Occipital lobe (tissue), 2 donors: ENCODE data around the gene NFKBIB. TPM values are rescaled to one million over a fixed set of nuclear protein-coding genes. Genes with fewer than 3 reads are reported as not detected.

Experiments
- DNase-seq: peaks from one replicate; lab custom pipeline; 2025; lab: John Stamatoyannopoulos, UW
- total RNA-seq: library from RNA; depleted of rRNA; stranded (reverse); fragments of >200 nt; gene quantifications from one replicate; pipeline ENCODE4 v1.2.3, GENCODE V29; 2014

Gene NFKBIB
- total RNA-seq, 1 donor from 2014 or later, result 4.1 TPM

DNA sequence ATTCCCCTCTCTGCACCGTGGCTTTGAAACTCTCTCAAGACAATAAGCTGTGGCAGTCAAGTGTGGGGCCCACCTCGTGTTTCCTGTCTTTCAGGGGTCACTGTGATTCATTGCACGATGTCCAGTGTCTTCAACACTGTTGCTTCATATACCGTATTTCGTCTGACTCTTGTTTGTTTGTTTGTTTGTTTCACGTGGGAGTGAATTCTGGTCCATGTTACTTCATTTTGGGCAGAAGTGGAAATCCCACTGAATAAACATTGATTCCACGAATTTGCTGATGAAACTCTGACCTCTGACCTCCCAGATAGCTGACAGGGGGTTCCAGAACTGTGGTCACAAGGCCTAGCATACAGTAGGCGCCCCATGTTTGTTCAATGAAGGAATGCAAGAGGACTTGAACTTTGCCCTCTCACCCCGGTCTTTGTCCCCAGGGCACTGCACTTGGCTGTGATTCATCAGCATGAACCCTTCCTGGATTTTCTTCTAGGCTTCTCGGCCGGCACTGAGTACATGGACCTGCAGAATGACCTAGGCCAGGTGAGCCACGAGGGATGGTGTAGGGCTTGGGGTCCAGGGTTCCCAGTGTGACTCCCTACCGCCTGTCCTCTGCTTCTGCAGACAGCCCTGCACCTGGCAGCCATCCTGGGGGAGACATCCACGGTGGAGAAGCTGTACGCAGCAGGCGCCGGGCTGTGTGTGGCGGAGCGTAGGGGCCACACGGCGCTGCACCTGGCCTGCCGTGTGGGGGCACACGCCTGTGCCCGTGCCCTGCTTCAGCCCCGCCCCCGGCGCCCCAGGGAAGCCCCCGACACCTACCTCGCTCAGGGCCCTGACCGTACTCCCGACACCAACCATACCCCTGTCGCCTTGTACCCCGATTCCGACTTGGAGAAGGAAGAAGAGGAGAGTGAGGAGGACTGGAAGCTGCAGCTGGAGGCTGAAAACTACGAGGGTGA lies 5.1 kb downstream of the NFKBIB start:
- no peak for DNase-seq

DNA sequence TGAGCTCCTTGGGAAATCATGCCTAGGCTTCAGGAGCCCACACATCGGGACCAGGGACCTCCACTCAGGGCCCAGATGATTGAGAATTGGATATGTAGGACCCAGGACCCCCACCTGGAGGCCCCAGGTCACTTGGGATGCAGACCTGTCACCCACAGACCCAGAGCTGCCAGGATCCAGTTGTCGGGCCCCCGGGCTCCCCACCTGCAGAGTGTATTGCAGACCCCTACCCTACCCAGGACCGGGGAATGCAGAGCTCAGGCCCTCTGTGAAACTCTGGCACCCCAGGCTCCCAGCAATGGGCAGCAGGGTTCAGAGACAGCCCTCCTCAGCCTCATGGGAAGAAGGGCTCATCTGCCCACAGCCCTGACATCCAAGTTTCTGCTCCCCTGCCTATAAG lies 5.9 kb downstream of the NFKBIB start:
- no peak for DNase-seq

DNA sequence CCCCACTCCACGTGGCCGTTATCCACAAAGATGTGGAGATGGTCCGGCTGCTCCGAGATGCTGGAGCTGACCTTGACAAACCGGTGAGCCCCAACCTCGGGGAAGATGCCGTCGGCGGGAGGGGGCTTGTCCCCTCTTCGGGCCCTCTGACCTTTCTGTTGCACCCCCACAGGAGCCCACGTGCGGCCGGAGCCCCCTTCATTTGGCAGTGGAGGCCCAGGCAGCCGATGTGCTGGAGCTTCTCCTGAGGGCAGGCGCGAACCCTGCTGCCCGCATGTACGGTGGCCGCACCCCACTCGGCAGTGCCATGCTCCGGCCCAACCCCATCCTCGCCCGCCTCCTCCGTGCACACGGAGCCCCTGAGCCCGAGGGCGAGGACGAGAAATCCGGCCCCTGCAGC lies 7.5 kb downstream of the NFKBIB start:
- no peak for DNase-seq

DNA sequence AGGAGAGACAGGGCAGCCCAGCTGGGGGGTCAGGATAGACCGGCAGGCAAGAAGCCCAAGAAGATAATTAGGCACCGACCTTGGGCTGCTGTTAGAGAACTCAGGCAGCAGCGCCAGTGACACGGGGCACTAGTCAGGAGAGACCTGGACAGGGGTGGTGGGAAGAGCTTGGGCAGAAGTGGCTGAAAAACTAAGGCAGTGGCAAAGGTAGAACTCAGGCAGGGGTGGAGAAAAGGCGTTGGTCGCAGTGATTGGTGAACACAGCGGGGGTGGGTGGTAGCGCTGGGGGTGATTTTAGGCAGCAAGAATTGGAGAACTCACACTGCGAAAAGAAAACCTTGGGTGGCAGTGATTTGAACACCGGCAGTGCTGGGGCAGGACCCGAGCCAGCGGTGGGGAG lies 7.9 kb downstream of the NFKBIB start:
- no peak for DNase-seq

DNA sequence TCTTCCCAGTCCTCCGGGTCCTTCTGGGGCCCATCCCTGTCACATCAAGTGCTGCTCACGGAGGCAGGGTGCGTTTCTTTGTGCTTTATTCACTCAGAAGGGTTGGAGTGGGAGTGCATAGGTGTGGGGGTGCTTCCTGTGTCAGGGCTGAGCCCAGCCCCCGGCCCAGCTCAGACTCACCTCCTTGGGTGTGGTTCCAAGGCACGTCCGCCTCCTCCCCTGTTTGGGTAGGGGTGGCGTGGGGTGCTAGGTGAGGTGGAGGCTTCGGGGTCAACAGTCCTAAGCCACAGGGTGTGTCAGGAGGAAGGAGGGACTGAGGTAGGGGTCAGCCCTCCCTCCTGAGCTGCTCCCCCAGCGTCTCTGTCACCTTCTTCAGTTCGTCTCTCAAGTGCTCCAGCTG lies 9.1 kb downstream of the NFKBIB start:
- no peak for DNase-seq

DNA sequence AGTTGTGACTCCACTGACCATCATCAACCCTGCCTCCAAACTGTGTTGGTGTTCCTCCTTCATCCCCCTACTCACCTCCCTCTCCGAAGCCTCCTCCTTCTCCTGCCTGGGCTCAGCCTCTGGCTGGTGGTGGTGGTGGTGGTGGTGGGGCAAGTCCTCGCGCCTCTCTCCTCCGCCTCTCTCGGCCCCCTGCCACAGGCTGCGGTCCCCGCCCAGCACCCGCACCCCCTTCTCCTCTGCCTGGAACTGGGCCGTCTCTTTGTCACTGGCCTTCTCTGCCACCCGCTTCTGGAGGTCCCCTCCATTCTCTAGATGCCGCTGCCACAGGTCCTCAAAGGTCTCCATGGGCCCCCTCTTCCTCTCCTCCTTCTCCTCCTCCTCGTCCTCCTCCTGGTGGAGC lies 10.7 kb downstream of the NFKBIB start:
- no peak for DNase-seq

DNA sequence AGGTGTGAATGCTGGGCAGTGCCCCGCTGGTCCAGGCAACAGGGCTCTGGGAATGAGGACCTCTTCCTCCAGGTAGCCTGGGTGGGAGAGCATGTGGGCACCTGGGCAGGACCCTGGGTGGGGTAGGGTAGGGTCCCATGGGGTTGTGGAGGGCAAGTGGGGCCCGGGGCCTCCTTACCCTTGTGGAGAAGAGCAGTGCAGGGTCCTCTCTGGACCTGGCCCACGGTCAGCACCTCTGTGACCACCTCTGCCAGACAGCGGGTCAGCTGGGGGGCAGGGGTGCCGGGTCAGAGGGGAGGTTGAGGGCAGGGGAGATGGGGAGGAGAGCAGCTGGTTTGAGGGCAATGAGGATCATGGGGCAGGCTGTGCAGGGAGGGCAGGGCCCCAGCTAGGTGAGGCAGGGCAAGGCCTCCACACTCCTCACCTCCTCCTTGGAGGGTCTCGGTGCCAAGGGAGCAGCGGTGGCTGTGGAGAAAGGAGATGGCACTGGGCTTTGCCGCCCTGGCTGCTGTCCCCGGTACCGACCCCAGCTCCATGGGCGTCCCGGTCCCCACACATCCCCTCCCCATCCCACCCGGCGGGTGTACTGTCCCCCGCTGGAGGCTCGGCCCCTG lies 11.7 kb downstream of the NFKBIB start:
- no peak for DNase-seq

DNA sequence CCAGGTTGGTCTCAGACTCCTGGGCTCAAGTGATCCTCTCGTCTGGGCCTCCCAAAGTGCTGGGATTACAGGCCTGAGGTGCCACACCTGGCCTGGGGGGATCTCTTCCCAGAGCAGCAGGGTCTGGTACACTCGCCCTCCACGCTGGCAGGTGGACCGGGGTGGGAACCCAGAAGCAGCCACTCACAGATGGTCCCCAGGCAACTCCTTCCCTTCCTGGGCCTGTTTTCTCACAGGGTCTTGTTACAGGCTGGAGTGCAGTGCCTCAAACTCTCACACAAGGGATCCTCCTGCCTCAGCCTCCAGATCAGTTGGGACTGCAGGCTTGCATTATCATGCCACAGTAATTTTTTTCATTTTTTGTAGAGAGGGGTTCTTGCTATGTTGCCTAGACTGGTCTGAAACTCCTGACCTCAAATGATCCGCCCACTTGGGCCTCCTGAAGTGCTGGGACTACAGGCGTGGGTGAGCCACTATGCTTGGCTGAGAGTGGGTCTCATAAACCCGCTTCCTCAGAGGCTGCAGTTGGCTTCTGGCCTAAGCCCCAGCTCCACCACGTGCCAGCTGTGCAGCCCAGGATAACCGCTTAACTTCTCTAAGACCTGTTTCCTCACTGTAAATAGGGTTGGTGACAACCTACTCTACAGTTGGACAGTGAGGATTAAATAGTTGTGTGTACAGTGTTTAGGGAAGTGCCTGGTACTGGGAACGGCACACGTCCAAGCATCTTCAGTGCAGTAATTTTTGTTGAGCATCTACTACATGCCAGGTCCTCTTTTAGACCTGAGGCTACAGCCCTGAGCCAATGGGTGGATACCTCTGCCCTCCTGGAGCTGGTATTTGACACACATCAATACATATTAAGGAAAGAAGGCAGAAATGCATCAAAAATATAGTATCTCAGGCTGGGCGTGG lies 13.1 kb downstream of the NFKBIB start:
- DNase-seq, result no peak

DNA sequence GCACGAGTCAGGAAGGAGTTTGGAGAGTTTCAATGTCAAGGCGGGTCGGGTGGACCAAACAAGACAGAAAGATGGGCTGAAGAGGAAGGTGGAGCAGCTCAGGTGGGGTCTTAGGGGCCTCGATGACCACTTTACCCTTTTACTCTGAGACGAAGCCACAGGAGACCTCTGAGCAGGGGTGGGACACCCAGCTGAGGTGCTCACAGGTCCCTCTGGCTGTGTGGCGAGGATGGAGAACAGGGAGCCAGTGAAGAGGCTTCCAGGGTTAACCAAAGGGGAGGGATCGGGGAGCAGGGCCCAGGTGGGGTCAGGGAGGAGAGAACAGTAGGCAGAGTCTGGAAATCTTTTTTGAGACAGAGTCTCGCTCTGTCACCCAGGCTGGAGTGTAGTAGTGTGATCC lies 14.2 kb downstream of the NFKBIB start:
- DNase-seq, result no peak

DNA sequence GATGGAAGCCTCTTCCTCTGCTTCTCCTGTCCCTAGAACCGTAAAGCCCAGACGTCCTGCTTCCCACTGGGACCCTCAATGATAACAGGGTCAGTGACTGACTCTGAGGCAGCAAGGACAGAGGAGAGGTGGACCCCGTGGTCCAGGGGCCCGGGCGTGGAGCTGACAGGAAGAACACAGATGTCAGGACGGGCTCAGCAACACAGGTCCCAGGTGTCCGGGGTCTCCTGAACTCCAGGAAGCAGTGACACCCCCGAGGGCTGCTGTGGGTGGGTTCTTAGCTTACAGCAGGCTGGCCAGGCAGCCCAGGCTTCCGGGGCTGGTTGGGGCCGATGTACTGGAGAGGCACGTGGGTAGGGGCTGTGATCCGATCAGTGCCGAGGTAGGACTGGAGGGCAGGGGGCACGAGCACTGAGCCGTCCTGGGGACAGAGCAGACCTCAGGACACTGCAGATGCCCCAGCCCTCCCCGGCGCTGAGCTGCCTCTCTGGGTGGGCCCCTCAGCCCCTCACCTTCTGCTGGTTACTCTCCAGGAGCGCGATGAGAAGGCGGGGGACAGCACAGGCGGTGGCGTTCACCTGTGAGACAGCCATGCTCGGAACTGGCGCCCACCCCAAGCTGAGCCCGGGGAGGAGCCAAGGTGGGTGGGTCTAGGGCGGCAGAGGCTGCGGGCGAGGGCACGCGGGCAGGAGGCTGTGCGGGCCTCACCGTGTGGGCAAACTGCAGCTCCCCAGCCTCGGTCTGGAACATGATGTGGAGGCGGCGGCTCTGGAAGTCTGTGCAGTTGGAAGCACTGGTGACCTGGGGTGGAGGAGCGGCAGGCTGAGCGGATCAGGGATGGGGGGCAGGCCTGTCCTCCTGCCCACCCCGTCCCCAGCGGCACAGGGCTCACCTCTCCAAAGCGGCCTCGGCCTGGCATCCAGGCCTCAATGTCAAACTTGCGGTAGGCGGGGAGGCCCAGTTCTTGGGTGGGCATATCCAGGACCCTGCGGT lies 15.9 kb downstream of the NFKBIB start:
- DNase-seq, result no peak

DNA sequence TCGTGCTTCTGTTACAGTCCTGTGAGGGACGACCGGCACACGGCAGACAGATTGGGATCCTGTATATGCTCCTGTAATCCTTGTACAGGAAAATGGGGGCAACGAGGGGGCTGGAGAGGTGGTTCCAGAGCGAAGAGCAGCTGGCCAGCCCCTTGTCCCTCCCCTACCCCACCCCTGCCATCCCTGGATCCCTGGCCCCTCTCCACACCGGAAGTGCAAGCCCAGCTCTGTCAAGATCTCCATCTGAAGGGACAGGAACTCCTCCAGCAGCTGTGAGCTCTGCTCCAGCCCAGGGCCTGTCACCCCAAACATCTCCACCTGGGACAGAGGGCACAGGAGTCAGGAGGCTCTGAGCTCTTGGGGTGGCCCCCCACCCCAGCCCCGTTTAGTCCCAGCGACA lies 17.7 kb downstream of the NFKBIB start:
- DNase-seq, result no peak

DNA sequence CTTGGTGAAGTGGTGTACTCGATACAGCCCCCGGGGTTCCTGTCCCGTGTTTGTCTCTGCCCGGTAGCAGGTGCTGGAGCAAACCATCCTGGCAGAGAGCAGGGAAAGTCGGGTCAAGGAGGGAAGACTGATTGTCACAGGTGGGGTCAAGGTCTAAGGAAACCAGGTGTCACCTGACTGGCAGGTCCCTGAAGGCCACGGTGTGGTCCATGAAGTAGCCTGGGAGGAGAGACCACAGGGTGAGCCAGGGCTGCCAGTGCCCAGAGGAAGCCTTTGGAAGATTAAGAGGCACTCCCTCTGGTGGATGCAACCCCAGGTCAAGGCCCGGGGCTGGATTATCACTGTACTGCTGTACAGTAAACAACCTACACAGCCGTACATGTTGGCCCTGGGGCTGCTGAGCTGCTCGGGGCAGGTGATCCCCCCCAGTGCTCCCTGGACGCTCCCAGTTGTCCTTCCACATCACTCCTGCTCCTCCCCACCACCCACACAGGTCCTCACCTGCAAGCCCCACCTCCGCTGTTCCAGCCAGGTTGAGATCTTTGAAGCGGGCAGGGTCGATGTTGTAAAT lies 18.2 kb downstream of the NFKBIB start:
- no peak for DNase-seq

DNA sequence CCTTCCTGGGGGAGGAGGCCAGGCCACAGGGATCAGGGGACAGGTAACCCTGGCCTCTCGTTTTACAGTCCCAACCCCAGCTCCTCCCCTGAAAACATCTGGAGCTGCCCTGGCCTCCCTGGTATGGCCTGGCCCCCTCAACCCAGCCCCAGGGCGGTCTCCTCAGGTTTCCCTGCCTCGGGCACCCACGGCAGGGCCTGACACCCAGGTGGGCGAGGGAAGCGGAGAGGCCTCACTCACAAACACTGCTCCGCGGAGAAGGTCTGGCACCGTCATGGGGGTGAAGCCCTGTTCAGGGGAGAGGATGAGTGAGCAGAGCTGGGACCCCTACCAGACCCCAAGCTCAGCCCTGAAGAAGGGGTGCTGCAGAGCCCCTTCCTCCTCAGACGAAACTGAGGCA lies 18.8 kb downstream of the NFKBIB start:
- no peak for DNase-seq

DNA sequence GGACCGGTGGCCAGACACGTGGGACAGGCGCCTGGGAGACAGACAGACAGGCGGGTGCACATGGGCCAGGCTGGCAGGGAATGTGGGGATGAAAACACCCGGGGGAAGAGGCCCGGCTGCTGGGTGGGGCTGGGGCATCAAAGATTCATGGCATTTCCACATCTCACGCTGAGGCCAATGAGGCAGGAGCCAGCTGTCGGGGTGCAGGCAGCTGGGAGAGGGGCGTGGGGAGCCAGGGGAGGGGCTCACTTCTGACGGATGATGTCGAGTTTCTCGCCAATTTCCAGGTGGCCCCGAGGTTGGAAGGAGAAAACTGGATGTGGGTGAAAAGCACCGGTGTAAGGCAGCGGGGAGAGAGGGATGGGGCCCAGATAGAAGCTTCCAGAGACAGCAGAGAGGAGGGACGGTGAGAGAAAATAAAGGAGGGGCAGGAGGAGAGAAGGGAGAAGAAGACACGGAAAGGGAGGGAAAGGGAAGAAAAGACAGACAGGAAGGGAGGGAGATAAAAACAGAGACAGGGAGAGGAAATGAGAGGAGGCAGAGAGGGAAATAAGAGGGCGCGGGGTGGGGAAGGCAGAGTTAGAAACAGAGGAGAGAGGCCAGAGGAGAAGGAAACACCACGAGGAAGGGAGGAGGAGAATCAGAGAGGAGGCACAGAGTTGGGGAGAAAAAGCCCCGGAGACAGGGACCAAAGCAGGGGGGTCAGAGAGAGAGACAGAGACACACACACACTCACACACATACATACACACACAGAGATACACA lies 20.2 kb downstream of the NFKBIB start:
- DNase-seq, result no peak

DNA sequence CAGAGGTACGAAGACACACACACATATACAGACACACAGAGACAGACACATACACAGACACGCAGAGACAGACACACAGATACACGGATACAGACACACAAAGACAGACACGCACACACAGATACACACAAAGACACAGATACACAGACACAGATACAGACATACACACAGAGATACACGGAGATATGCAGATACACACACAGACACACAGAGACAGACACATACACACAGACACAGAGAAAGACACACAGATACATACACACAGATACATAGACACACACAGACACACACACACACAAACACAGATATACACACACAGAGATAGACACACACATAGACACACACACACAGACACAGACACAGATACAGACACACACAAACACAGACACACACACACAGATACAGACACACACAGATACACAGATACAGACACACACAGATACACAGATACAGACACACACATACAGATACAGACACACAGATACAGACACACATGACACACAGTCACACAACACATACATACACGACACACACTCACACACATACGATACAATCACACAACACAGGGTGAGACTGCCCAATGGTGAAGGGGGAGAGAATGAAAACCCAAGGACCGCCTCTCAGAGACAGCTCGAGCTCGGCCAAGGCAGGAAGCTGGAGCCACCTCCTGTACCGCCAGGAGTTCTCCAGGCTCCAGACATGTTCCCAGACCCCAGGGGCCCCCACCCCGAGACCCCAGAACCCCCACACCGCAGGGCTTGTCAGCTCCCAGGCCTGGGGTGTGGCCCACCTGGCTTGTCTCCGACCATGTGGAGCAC lies 21.0 kb downstream of the NFKBIB start:
- DNase-seq, result no peak

DNA sequence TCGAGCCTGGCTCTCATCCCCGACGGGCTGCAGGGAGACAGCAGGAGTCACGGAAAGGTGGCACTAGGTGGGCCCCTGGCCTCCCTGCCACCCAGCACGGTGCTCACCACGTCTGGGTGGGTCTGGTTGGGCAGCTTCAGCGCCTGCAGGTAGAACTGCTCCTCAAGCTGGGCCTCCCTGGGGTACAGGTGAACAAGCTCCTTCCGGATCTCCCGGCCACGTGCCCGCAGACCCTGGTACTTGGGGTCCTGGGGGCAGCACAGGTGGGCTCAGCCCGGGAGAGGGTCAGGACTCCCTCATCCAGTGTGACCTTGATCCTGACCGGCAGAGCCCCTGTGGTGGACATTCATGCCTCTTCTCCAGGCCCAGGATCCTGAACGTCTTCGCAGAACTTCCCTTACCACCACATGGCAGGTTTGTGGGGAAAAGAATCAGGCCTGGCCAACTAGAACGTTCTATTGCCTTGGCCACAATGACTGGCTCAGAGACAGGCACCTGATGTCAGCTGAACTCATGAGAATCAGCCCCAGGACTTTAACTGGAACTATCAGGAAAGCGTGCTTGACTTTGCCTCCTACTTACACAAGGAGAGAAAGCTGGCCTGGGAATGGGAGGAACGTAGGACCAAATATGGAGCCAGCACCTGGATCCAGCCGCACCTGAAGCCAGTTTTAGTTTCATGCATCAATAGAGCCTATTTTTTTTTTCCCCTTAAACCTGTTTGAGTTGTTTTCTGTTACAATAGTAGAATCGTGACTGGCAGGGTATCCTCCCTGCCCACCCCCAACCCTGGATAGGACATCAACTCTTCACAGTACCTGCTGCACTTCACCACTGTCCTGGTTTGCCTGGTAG lies 21.9 kb downstream of the NFKBIB start:
- DNase-seq, result no peak

DNA sequence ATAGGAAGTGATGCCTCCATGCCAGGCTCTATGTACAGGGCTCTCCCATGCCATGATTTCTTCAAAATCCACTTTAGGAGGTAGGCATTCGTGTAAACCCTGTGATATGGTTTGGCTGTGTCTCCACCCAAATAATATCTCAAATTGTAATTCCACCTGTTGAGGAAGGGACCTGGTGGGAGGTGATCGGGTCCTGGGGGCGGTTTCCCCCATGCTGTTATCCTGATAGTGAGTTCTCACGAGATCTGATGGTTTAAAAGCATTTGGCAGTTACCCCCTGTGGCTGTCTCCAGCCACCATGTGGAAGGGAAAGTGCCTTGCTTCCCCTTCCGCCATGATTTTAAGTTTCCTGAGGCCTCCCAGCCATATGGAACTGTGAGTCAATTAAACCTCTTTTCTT lies 22.7 kb downstream of the NFKBIB start:
- no peak for DNase-seq

DNA sequence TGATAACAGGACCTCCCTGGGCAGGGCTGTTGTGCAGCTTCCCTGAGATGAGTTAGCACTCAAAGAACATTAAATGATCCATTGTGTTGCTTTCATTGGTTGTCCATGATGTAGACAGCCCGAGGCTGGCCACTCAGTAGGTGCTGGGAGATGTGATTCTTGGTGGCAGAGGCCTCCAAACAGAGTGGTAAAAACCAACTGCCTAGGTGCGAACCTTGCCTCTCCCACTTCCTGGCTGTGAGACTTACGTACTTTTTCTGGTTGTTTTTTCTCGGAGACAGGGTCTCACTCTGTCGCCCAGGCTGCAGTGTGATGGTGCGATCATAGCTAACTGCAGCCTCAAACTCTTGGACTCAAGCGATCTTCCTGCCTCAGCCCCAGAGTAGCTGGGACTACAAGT lies 24.6 kb downstream of the NFKBIB start:
- DNase-seq, result no peak
